Caco-2 (cell line): ENCODE results near the gene OR51B2. TPM values are rescaled to one million over a fixed set of nuclear protein-coding genes. Genes with fewer than 3 reads are reported as not detected.

ENCODE experiments used
- BruUV-seq: library from RNA; stranded (reverse); fragments of 400-500 nt; replicated peaks from 2 replicates; lab custom pipeline; 2021; lab: Mats Ljungman, UMichigan
- CTCF ChIA-PET: fragments of 300-600 bp; sonication (Branson Sonifier 250); formaldehyde crosslinking; loops from one replicate; lab custom pipeline; 2022; ENCODE audit warnings: antibody characterized with exemption; lab: Charles Lee
- POLR2A ChIA-PET: fragments of 300-600 bp; sonication (Branson Sonifier 250); formaldehyde crosslinking; loops from one replicate; lab custom pipeline; 2022; ENCODE audit warnings: antibody characterized with exemption; lab: Charles Lee
- DNase-seq, 2 experiments: peaks; one replicate each; pipeline versions ENCODE4 v3.0.0 to v3.0.0-alpha.2; 2020 to 2022
- H3K27me3 ChIP-seq: replicated peaks from 2 replicates; pipeline ENCODE4 v1.6.0; 2011; ENCODE audit warnings: low read length; ENCODE audit not compliant: control insufficient read depth, insufficient read depth
- H3K36me3 ChIP-seq: 2 replicates; pipeline ENCODE4 v1.5.1; 2011; ENCODE audit warnings: low read length; ENCODE audit not compliant: control insufficient read depth, insufficient read depth
- H3K4me1 ChIP-seq: fragments of 250-450 bp; sonication (Bioruptor Pico); 2 replicates; pipeline ENCODE4 v1.5.1; 2020; ENCODE audit warnings: mild to moderate bottlenecking
- H3K4me3 ChIP-seq: 2 replicates; pipeline ENCODE4 v1.5.1; 2011; ENCODE audit warnings: low read depth, mild to moderate bottlenecking, control low read depth, low read length
- H3K9me3 ChIP-seq: fragments of 250-450 bp; sonication (Bioruptor Pico); 2 replicates; pipeline ENCODE4 v1.5.1; 2020; ENCODE audit warnings: mild to moderate bottlenecking, moderate library complexity
- H3K27ac Mint-ChIP-seq: one replicate; pipeline ENCODE4 v1.8.0; 2022; ENCODE audit warnings: mixed read lengths; ENCODE audit not compliant: unreplicated experiment
- H3K27me3 Mint-ChIP-seq: one replicate; pipeline ENCODE4 v1.8.0; 2022; ENCODE audit warnings: mixed read lengths; ENCODE audit not compliant: insufficient read depth, unreplicated experiment
- H3K36me3 Mint-ChIP-seq: one replicate; pipeline ENCODE4 v1.8.0; 2022; ENCODE audit warnings: mild to moderate bottlenecking, mixed read lengths; ENCODE audit not compliant: insufficient read depth, unreplicated experiment
- H3K4me1 Mint-ChIP-seq: one replicate; pipeline ENCODE4 v1.8.0; 2022; ENCODE audit warnings: low read depth, mixed read lengths; ENCODE audit not compliant: unreplicated experiment
- H3K4me3 Mint-ChIP-seq: one replicate; pipeline ENCODE4 v1.8.0; 2022; ENCODE audit warnings: mild to moderate bottlenecking, moderate library complexity, mixed read lengths; ENCODE audit not compliant: unreplicated experiment
- H3K9me3 Mint-ChIP-seq: one replicate; pipeline ENCODE4 v1.8.0; 2022; ENCODE audit warnings: mixed read lengths; ENCODE audit not compliant: unreplicated experiment
- CTCF ChIP-seq, 2 experiments: fragments of 200-600 bp in 1 of 2; IDR thresholded peaks; 1 replicate in 1 of 2; 2 replicates in 1 of 2; pipeline versions ENCODE4 v1.5.1 to v1.8.0; 2011 to 2022; ENCODE audit warnings: antibody characterized with exemption in 1 of 2, control low read depth in 1 of 2, inconsistent platforms in 1 of 2, low read depth in 1 of 2, low read length in 1 of 2, mild to moderate bottlenecking in 1 of 2, moderate library complexity in 1 of 2; ENCODE audit not compliant: insufficient read depth in 1 of 2, severe bottlenecking in 1 of 2, unreplicated experiment in 1 of 2
- intact Hi-C: fragments of 100-400 bp; cut with micrococcal nuclease; formaldehyde crosslinking; loops from one replicate; pipeline ENCODE4 v1.10.0; 2022; ENCODE audit not compliant: unreplicated experiment
- total RNA-seq: library from RNA; stranded (reverse); gene quantifications from 2 replicates; pipeline ENCODE4 v1.2.3, GENCODE V29; 2022

Gene OR51B2
- total RNA-seq, 1 experiment from 2014 or later = not detected

GRCh38 chr11:5286901-5287300, 37.2 kb downstream of the OR51B2 start:
- intact Hi-C loops = no loop called here
- no peak for TF ChIP-seq CTCF (IDR thresholded peaks at IDR 0.05; ENCODE audit: insufficient read depth in 1 of 2, low read depth in 1 of 2, low read length in 1 of 2, severe bottlenecking in 1 of 2, unreplicated experiment in 1 of 2)
- CTCF ChIA-PET = no interaction called here

DNA sequence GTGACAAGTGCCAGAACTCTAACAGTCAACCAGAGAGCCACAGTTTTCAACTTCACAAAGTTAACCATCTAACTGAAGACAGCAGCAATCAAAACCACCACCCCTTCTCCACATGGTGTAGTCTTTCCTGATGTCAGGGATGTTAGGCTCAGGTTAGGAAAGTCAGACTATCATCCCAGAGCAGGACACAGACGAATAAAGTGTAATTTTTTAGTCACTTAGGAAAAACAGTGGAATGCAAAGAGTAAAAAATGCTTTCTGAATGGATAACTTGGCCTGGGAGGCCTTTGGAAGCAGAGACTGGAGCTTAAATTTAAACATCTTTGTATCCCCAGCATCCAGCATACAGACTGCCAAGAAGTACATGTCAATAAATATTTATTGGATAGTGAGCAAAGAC, 37.7 kb downstream of the OR51B2 start:
- Mint-ChIP-seq H3K27me3 (no peaks in the 10 kb centered on the region), H3K36me3 (no peaks in the 10 kb centered on the region), H3K9me3 (no peaks in the 10 kb centered on the region), H3K4me1 (no peaks in the 10 kb centered on the region), H3K27ac (no peak overlapping the region), H3K4me3 (no peak overlapping the region)
- intact Hi-C loops = no loop called here
- no peak for TF ChIP-seq CTCF (IDR thresholded peaks at IDR 0.05; ENCODE audit: insufficient read depth in 1 of 2, low read depth in 1 of 2, low read length in 1 of 2, severe bottlenecking in 1 of 2, unreplicated experiment in 1 of 2)
- no peaks in the 10 kb centered on the region for H3K27me3 ChIP-seq
- no peak for DNase-seq
- H3K4me3 ChIP-seq = no peak overlapping the region
- CTCF ChIA-PET = no interaction called here
- BruUV-seq = no TSS peak
- H3K4me1 ChIP-seq = no peaks in the 10 kb centered on the region
- POLR2A ChIA-PET = no interaction called here
- H3K9me3 ChIP-seq = no peaks in the 10 kb centered on the region
- H3K36me3 ChIP-seq = no peaks in the 10 kb centered on the region

More at GRCh38 chr11:5286901-5287300, 37.2 kb downstream of the OR51B2 start:
- DNase-seq = no peak
- H3K27me3 ChIP-seq = no peaks in the 10 kb centered on the region
- no peak overlapping the region for H3K27ac Mint-ChIP-seq
- H3K4me3 Mint-ChIP-seq = no peak overlapping the region
- no peaks in the 10 kb centered on the region for H3K9me3 Mint-ChIP-seq
- H3K36me3 ChIP-seq = no peaks in the 10 kb centered on the region
- no peaks in the 10 kb centered on the region for H3K4me1 Mint-ChIP-seq
- no peaks in the 10 kb centered on the region for H3K9me3 ChIP-seq
- POLR2A ChIA-PET = no interaction called here
- BruUV-seq = no TSS peak
- no peaks in the 10 kb centered on the region for H3K36me3 Mint-ChIP-seq
- H3K27me3 Mint-ChIP-seq = no peaks in the 10 kb centered on the region
- no peak overlapping the region for H3K4me3 ChIP-seq
- no peaks in the 10 kb centered on the region for H3K4me1 ChIP-seq

- no peaks in the 10 kb centered on the region for H3K27me3 ChIP-seq
- DNase-seq = no peak
- H3K27ac Mint-ChIP-seq = no peak overlapping the region
- H3K4me3 ChIP-seq = no peak overlapping the region
- TF ChIP-seq CTCF (IDR thresholded peaks at IDR 0.05; ENCODE audit: insufficient read depth in 1 of 2, low read depth in 1 of 2, low read length in 1 of 2, severe bottlenecking in 1 of 2, unreplicated experiment in 1 of 2) = no peak
- BruUV-seq = no TSS peak
- no peaks in the 10 kb centered on the region for H3K4me1 ChIP-seq
- no peaks in the 10 kb centered on the region for H3K9me3 ChIP-seq
- H3K36me3 ChIP-seq = no peaks in the 10 kb centered on the region
- no peak overlapping the region for H3K4me3 Mint-ChIP-seq
- no peaks in the 10 kb centered on the region for H3K27me3 Mint-ChIP-seq
- no peaks in the 10 kb centered on the region for H3K36me3 Mint-ChIP-seq
- intact Hi-C loops = no loop called here
- peaks cover 2% of the 10 kb centered on the region for H3K4me1 Mint-ChIP-seq
- ChIA-PET POLR2A (no interaction called here), CTCF (no interaction called here)
- no peaks in the 10 kb centered on the region for H3K9me3 Mint-ChIP-seq
These were observed 38.3 kb downstream of the OR51B2 start for GRCh38 chr11:5285703-5286340.
